Measurements from ENCODE around the gene ZNF236.

Gene ZNF236

DNA sequence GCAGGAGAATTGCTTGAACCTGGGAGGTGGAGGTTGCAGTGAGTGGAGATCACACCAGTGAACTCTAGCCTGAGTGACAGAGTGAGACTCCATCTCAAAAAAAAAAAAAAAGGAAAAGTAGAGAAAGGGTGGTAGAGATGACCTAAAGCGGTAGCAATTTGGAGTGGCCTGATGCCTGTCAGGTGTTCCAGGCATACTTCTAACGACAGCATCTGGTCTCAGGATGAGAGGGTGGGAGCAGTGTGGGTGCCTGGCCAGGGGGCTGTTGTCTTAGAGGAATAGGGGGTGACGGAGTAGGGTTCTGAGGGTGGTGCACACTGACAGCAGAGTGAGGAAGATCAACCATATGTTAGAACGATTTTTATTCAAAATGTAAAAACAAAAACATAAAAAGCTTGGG lies 21.8 kb downstream of the ZNF236 start:
- Mint-ChIP-seq H3K27me3 (ENCODE audit: low read depth) (no peaks in the 10 kb centered on the region), H3K4me3 (no peak overlapping the region), H3K27ac (peak overlapping the region in 2 of 3 experiments; percentile 10 to 49), H3K9me3 (no peaks in the 10 kb centered on the region), H3K36me3 (ENCODE audit: low read depth) (no peaks in the 10 kb centered on the region), H3K4me1 (peaks cover 25% of the 10 kb centered on the region)
- TF ChIP-seq, protein P1, sequence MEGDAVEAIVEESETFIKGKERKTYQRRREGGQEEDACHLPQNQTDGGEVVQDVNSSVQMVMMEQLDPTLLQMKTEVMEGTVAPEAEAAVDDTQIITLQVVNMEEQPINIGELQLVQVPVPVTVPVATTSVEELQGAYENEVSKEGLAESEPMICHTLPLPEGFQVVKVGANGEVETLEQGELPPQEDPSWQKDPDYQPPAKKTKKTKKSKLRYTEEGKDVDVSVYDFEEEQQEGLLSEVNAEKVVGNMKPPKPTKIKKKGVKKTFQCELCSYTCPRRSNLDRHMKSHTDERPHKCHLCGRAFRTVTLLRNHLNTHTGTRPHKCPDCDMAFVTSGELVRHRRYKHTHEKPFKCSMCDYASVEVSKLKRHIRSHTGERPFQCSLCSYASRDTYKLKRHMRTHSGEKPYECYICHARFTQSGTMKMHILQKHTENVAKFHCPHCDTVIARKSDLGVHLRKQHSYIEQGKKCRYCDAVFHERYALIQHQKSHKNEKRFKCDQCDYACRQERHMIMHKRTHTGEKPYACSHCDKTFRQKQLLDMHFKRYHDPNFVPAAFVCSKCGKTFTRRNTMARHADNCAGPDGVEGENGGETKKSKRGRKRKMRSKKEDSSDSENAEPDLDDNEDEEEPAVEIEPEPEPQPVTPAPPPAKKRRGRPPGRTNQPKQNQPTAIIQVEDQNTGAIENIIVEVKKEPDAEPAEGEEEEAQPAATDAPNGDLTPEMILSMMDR (IDR thresholded peaks at IDR 0.05; ENCODE audit: unreplicated experiment in 3 of 3): no peak

DNA sequence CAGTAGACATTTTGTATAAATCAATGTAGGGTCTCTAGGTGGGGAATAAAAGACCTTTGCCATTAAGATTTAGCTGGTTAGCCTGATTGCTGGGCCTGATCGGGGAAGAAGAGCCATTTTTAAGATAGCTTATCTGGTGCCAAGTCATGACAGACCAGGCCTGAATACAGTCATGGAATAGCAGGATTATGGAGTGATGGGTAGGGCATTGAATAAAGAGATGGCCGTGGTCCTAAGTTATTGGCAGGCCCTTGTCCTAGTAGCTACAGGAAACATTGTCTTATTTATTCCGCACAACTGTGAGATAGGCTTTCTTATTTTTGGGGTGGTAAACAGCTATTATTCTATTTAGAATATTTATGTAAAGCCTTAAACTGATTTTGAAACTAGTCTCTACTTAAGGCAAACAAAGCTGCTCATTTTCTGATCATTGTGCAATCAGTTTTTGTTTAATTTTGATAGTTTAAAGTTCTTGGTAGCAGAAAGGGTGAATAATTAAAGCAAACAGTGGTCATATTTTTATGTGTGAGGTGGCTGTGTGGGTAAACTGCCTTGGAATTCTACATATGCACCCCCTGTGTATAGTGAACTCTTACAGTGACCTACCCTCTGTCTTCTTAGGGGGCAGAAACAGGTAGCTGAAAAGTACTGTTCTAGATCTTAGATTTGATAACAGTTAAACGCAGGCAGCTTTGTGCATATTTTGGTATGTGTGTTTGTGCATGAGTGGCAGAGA lies 22.6 kb downstream of the ZNF236 start:
- peak overlapping the region; percentile 2 to 49 (median 35) for H3K27ac Mint-ChIP-seq
- no peak overlapping the region for H3K4me3 Mint-ChIP-seq
- no peaks in the 10 kb centered on the region for H3K27me3 Mint-ChIP-seq (ENCODE audit: low read depth)
- peaks cover 17% of the 10 kb centered on the region for H3K4me1 Mint-ChIP-seq
- H3K36me3 Mint-ChIP-seq (ENCODE audit: low read depth): no peaks in the 10 kb centered on the region
- H3K9me3 Mint-ChIP-seq: no peaks in the 10 kb centered on the region
- TF ChIP-seq, protein P1 (IDR thresholded peaks at IDR 0.05; ENCODE audit: unreplicated experiment in 3 of 3): no peak

DNA sequence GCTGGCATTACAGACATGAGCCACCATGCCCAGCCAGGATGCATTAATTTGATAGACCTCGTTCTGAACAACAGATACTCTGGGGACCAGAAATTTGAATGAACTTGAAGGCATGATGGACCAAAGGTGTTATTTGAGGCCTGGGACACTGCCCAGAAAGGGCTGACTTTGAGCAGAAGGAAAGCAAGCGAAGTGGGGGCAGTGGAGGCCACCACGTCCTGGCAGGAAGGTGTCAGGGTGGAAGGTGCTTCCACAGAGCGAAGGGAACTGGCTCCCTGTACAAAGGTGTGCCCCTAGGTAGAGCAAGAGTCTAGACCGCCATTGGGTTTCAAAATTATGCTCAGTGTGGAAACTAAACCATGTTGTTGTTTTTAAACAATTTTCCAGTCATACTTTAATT lies 23.9 kb downstream of the ZNF236 start:
- Mint-ChIP-seq H3K27me3 (ENCODE audit: low read depth) (no peaks in the 10 kb centered on the region), H3K4me1 (peaks cover 16% of the 10 kb centered on the region), H3K36me3 (ENCODE audit: low read depth) (no peaks in the 10 kb centered on the region), H3K9me3 (no peaks in the 10 kb centered on the region), H3K27ac (no peak overlapping the region), H3K4me3 (no peak overlapping the region)
- TF ChIP-seq, protein P1 (IDR thresholded peaks at IDR 0.05; ENCODE audit: unreplicated experiment in 3 of 3): no peak

DNA sequence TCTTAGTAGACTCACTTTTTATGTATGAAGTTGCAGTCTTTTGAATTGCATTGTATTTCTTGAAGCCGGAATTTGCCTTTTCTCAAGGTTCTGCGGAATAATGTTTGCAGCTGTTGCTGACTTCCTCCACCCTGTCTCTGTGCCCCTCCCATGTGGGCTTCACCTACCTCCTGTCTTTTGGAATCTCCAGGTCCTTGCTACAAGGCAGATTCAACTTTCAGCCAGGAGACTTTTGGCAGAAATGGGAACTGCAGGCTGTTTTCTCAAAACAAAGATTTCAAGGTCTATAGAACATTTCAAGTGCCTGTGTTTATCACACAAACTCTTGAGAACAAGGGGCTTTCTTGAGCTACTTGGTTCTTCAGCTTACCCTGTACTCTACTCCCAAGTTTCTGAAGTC lies 25.6 kb downstream of the ZNF236 start:
- H3K4me1 Mint-ChIP-seq: peaks cover 15% of the 10 kb centered on the region

DNA sequence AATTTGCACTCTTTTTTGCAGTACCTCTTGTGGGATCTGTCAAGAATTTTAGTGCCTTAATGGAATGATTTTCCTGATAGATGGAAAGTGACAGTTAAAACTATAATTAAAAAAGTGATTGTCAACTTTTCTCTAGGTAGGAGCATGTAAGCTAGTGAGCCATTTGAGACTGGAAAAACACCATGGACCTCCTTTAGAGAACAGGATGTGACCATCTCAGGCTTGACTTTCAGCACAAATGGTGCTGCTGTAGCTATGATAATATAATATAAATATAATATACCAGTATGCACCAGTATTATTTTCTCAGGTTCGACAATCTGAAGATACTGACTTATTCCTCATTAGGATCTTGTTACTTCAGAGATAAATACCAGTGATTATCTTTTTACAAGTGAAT lies 27.8 kb downstream of the ZNF236 start:
- H3K36me3 Mint-ChIP-seq (ENCODE audit: low read depth): peaks cover 20% of the 10 kb centered on the region
- TF ChIP-seq, protein P1 (IDR thresholded peaks at IDR 0.05; ENCODE audit: unreplicated experiment in 3 of 3): no peak
- no peak overlapping the region for H3K4me3 Mint-ChIP-seq

More for the DNA sequence above, 25.6 kb downstream of the ZNF236 start:
- Mint-ChIP-seq H3K27me3 (ENCODE audit: low read depth) (no peaks in the 10 kb centered on the region), H3K9me3 (no peaks in the 10 kb centered on the region), H3K36me3 (ENCODE audit: low read depth) (peaks cover 15% of the 10 kb centered on the region), H3K27ac (no peak overlapping the region), H3K4me3 (no peak overlapping the region)
- TF ChIP-seq, protein P1 (IDR thresholded peaks at IDR 0.05; ENCODE audit: unreplicated experiment in 3 of 3): peak in 1 of 3 experiments; percentile 34

DNA sequence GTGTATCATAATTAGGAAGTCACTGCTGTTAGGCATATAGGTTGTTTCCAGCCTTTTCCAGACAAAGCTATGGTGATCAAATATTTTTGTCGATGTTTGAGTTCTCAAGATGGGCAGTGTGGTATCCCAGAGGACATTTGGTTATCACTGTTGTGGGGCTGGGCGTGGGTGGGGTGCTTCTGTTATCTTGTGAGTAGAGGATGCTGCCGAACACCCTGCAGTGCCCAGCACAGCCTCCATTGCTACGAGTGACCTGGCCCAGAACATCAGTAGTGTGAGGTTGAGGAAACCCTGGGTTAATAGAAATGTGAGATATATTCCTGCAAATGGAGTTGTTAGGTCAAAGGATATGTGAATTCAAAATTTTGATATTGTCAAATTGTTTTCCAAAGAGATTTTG lies 33.2 kb downstream of the ZNF236 start:
- TF ChIP-seq, protein P1 (IDR thresholded peaks at IDR 0.05; ENCODE audit: unreplicated experiment in 3 of 3): no peak
- H3K4me3 Mint-ChIP-seq: no peak overlapping the region
- peaks cover 40% of the 10 kb centered on the region for H3K36me3 Mint-ChIP-seq (ENCODE audit: low read depth)
- no peak overlapping the region for H3K27ac Mint-ChIP-seq
- H3K4me1 Mint-ChIP-seq: no peaks in the 10 kb centered on the region
- H3K27me3 Mint-ChIP-seq (ENCODE audit: low read depth): no peaks in the 10 kb centered on the region
- H3K9me3 Mint-ChIP-seq: no peaks in the 10 kb centered on the region

More for the DNA sequence above, 27.8 kb downstream of the ZNF236 start:
- Mint-ChIP-seq H3K4me1 (no peaks in the 10 kb centered on the region), H3K27ac (no peak overlapping the region), H3K27me3 (ENCODE audit: low read depth) (no peaks in the 10 kb centered on the region), H3K9me3 (no peaks in the 10 kb centered on the region)

All from nephron (organoid).